Prostate gland (tissue), 2 donors: ENCODE measurements around the gene KASH5.

ENCODE experiments used
- CTCF ChIP-seq, 4 experiments: fragments of 200-600 bp in 2 of 4; fragments of 450-650 bp in 2 of 4; sonication (generic) in 2 of 4; IDR thresholded peaks; 1 replicate in 3 of 4; 2 replicates in 1 of 4; pipeline ENCODE4 v1.5.1; 2016 to 2019; ENCODE audit warnings: antibody characterized with exemption in 4 of 4, mild to moderate bottlenecking in 2 of 4, moderate library complexity in 2 of 4
- POLR2A ChIP-seq: fragments of 450-650 bp; IDR thresholded peaks from one replicate; pipeline ENCODE4 v1.6.1; 2016; ENCODE audit warnings: antibody characterized with exemption, mild to moderate bottlenecking

GRCh38 chr19:49463960-49464740, 76.1 kb downstream of the KASH5 start:
- TF ChIP-seq POLR2A (no peak), CTCF (IDR thresholded peaks at IDR 0.05) (no peak)
